HuH-7.5 (cell line): ENCODE data around the gene OGDH.

ENCODE experiments used
- DNase-seq: peaks from one replicate; pipeline ENCODE4 v3.0.0; 2011; ENCODE audit warnings: low spot score

Gene OGDH

DNA sequence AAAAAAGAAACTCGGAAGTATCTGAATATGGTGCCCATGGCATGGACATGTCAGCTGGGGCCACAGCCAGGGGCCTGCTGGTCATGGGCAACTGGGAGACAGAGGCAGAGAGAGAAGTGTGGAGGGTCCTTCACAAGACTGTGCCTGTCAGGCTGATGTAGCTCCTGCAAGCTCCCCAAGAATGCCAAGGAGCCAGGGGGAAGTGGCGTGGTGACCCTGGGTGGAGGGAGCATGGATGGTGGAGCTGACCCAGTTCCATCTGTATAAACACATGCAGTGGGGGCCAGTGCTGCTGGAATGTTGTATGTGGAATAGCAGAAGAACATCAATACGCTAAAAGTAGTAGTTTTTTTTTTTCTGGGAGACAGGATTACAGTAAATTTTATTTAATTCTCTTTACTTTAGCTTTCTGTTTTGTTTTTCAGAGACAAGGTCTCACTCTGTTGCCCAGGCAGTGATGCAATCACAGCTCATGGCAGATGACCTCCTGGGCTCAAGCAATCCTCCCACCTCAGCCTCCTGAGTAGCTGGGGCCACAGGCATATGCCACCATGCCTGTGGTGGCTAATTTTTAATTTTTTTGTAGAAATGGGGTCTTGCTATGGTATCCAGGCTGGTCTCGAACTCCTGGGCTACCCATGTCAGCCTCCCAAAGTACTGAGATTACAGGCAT is 131.8 kb downstream of the OGDH start:
- no peak for DNase-seq

GRCh38 chr7:44738876-44739665 is 132.6 kb downstream of the OGDH start:
- no peak for DNase-seq

DNA sequence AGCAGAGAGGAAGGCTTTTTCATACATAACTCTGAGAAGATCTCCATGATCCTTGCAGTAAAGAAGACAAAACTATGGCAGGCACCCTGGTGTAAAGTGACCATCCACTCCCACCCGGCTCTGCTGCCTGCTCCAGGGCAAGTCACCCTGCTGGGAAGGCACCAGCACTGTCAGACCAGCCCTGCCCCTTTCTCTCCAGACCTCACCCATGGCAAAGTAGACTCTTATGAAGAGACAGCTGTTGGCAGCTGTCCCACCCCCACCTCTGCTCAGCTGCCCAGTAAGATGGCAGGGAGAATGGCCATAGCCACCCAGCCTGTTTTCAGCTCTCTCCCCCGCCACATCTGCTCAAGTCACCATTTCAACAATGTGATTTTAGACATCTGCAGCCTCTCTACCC is 133.6 kb downstream of the OGDH start:
- no peak for DNase-seq

- DNase-seq: peak; percentile 3
Measured at GRCh38 chr7:44743750-44744149, 137.3 kb downstream of the OGDH start.

- peak; percentile 96 for DNase-seq
Measured at GRCh38 chr7:44748045-44748947, 141.9 kb downstream of the OGDH start, which contains the start of gene ZMIZ2. ZMIZ2 (plus strand) TSS chr7:44748847; CDS start chr7:44756250, 7,403 bp downstream.

DNA sequence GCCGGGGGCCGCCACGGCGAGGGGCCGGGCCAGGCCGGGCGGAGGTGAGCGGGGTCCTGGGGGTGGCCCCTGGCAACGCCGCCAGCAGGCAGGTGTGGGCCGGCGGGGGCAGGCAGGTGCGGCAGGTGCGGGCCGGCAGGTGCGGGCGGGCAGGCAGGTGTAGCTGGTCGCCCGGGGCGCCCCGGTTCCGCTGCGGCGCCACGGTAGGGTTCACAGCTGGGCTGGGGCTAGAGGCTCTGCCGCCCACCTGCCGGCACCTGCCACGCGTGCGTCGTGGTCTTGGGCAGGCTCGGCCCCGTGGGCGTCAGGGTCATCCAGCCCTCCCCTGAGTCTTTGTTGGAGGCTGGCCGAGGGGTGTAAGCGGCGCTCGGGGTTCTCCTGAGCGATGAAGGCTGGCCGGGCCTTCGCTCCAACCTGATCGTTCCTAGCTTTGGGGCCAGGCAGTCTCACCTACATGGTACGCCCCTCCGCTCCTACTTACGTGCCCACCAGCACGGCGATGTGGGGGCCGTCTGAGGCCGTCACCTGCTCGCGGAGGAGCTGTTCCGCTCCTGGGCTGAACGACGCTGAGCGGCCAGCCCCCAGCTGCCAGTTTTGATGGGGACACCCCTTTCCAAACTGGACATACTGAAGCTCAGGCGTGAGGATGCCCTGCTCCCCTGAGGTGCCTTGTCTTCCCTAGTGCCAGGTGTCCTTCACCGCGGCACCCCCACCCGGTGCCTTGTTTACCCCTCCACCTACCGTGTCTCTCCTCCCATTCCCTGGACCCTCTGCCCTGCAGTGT is 142.7 kb downstream of the OGDH start:
- peak; percentile 37 for DNase-seq

GRCh38 chr7:44749992-44750391 is 143.6 kb downstream of the OGDH start:
- DNase-seq: peak; percentile 3

- DNase-seq: peak; percentile 3
Measured at GRCh38 chr7:44750424-44750823, 144.0 kb downstream of the OGDH start.

DNA sequence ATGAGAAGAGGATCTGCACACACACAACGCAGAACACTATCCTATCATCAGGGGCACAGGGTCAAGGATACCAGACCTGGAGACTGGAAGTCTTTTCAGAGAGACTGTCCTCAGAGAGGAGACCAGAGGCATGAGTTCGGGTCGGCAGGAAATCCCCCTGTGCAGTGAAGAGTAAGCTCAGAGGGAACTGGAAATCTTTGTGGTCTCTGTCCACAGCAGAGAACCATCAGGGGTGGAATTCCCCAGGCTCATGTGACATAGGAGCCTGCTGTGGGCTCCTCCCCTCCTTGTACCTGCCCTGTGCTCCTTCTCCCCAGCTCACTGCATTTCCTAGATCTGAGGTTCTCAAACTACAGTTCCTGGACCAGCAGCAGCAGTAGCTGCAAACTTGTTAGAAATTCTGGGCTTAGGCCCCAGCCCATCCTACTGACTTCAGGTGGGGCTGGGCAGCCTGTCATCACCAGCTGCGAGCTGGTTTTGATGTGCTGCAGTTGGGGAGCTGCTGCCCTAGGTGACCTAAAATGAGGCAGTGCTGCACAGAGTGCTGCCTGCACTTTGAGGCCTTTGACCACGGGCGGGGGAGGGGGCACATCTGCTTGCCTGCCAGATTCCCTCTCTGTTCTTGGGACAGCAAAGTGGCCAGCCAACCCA is 144.6 kb downstream of the OGDH start:
- peak; percentile 49 for DNase-seq

DNA sequence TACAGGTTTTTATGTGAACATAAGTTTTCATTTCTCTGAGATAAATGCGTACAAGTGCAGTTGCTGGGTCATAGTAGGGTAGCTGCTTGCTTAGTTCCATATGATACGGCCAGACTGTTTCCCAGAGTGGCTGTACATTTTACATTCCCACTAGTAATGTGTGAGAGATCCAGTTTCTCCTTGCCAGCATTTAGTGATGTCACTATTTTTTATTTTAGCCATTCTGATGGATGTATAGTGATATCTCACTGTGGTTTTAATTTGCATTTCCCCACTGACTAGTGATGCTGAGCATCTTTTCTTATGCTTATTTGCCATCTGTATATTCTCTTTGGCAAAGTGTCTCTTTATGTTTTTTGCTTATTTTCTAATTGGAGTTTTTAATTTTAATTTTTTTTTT is 146.4 kb downstream of the OGDH start:
- DNase-seq: no peak

DNA sequence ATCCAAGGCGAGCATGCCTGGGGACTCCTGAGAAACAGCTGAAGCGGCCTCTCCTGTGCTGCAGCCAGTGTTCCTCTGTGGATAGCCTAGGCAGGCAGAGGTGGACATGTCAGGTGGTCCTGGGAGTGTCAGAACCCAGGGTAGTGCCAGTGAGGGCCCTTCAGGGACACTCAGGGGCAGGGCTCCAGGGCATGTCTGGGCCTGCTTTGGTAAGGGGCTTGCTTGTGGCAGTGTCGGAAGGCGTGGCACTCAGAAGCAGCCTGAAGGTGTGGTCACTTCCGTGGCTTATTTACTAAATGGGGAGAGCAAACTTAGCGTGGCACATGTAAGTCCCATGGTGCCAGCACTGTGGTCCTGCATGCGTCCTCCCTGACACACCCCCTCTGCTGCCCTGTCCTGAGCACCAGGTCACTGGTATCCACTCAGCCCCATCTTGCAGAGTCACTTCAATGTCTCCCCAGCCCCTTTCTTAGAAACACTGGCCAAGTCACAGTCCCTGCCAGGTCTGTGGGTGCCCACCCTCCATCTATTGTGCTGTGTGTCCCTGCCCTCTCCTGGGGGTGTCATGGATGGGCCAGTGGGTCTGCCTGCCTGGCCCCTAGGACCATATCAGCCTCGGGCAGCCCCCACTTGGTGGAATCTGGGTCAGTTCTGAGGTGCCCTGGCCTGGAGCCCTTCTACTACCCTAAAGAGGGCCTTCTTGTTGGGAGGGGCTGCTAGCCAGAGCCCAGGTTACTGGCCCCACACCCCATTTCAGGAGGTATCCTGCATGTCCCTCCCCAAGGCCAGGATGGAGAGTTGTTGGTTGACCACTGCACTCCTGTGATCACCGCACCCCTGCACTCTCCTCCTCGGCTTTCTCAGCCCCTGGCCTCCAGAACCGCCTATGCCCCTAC is 148.6 kb downstream of the OGDH start:
- peak; percentile 9 for DNase-seq

DNA sequence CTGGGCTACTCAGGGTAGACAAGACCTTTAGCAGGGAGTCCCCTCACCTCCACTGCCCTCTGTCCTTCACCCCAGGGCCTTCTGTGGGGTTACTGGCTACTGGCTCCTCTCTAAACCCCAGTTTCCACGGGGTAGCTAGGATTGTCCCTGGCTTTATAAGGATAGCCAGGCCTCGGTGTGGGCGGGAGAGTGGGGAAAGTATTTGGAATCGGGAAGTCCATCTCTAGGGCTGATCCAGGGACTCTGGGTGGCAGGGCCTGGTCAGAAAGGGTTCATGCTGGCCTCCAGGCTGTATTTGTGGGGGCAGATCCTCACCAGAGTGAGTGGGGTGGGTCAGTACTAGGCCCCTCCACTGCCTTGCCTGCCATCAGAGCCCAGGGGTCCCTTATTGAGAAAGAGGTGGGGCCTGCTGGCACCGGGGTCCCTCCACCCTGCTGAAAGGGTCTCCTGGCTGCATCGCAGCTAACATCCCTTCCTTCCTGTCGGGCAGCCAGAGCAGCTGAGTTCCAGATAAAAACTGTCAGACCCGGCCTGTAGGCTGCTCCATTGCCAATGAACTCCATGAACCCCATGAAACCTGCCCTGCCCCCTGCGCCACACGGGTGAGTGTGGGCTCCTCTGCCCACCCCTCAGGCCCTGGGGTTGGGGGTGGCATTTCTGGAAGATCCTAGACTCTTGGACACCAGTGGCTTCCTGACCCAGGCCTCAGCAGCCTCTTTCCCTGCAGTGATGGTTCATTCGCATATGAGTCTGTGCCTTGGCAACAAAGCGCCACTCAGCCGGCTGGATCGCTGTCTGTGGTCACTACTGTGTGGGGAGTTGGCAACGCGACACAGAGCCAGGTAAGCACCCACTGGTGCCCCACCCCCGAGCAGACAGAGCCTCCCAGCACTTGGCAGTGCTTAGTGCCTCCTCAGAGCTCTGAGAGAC is 149.5 kb downstream of the OGDH start:
- peak; percentile 8 for DNase-seq

- peak; percentile 3 for DNase-seq
Measured at GRCh38 chr7:44756904-44757303, 150.5 kb downstream of the OGDH start.

DNA sequence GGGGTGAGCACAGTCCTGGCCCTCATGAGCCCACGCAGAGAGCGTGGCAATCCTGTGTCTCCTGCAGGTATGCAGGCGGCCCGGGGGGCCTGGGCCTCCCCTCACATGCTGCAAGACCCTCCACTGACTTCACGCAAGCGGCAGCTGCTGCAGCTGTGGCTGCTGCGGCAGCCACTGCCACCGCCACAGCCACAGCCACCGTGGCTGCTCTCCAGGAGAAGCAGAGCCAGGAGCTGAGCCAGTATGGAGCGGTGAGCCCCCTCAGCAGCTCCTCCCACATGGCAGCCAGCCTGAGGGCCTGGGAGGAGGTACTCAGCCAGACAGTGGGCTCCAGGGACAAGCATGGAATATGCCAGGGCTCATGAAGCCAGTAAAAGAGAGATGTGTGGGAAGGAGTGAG is 150.9 kb downstream of the OGDH start:
- DNase-seq: peak; percentile 9

- peak; percentile 4 for DNase-seq
Measured at GRCh38 chr7:44757739-44758138, 151.3 kb downstream of the OGDH start.
